Panc1 (cell line): ENCODE results near the gene ADGB.

ENCODE experiments used
- POLR2AphosphoS5 ChIP-seq: IDR thresholded peaks from 2 replicates; pipeline ENCODE4 v1.6.1; 2012; ENCODE audit warnings: mild to moderate bottlenecking, low read depth, low read length, moderate library complexity
- SIN3A ChIP-seq: IDR thresholded peaks from 2 replicates; pipeline ENCODE4 v1.6.1; 2012; ENCODE audit warnings: low read depth, mild to moderate bottlenecking, low read length, moderate library complexity, borderline replicate concordance; ENCODE audit not compliant: insufficient read depth
- TF ChIP-seq, protein P1 (sequence below): fragments of 450-650 bp; IDR thresholded peaks from 2 replicates; pipeline ENCODE4 v1.5.1; 2017; ENCODE audit warnings: mild to moderate bottlenecking
- TF ChIP-seq, protein P2 (sequence below), 2 experiments: IDR thresholded peaks; 2 replicates each; pipeline ENCODE4 v1.6.1; 2011 to 2012; ENCODE audit warnings: low read depth in 2 of 2, control low read depth in 1 of 2, low read length in 1 of 2, mild to moderate bottlenecking in 1 of 2, moderate library complexity in 1 of 2; ENCODE audit not compliant: insufficient read depth in 1 of 2

DNA sequence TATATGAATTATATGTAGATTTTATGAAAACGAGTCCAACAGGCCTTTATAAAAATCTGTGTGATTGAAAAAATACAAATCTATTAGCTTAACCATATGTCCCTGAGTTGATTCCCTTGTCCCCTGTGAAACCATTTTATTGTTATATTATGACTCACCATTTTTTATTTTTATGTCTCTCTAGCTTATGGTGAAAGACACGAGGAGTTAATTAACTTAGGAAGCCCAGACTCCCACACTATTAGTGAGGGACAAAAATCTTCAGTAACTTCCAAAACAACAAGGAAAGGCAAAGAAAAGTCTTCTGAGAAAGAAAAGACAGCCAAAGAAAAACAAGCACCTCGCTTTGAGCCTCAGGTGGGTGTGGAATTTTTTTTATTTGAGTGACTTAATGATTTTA lies 183.1 kb downstream of the ADGB start:
- TF ChIP-seq, protein P1, sequence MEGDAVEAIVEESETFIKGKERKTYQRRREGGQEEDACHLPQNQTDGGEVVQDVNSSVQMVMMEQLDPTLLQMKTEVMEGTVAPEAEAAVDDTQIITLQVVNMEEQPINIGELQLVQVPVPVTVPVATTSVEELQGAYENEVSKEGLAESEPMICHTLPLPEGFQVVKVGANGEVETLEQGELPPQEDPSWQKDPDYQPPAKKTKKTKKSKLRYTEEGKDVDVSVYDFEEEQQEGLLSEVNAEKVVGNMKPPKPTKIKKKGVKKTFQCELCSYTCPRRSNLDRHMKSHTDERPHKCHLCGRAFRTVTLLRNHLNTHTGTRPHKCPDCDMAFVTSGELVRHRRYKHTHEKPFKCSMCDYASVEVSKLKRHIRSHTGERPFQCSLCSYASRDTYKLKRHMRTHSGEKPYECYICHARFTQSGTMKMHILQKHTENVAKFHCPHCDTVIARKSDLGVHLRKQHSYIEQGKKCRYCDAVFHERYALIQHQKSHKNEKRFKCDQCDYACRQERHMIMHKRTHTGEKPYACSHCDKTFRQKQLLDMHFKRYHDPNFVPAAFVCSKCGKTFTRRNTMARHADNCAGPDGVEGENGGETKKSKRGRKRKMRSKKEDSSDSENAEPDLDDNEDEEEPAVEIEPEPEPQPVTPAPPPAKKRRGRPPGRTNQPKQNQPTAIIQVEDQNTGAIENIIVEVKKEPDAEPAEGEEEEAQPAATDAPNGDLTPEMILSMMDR = no peak
- TF ChIP-seq POLR2AphosphoS5 = no peak
- no peak for TF ChIP-seq SIN3A
- TF ChIP-seq, protein P2, sequence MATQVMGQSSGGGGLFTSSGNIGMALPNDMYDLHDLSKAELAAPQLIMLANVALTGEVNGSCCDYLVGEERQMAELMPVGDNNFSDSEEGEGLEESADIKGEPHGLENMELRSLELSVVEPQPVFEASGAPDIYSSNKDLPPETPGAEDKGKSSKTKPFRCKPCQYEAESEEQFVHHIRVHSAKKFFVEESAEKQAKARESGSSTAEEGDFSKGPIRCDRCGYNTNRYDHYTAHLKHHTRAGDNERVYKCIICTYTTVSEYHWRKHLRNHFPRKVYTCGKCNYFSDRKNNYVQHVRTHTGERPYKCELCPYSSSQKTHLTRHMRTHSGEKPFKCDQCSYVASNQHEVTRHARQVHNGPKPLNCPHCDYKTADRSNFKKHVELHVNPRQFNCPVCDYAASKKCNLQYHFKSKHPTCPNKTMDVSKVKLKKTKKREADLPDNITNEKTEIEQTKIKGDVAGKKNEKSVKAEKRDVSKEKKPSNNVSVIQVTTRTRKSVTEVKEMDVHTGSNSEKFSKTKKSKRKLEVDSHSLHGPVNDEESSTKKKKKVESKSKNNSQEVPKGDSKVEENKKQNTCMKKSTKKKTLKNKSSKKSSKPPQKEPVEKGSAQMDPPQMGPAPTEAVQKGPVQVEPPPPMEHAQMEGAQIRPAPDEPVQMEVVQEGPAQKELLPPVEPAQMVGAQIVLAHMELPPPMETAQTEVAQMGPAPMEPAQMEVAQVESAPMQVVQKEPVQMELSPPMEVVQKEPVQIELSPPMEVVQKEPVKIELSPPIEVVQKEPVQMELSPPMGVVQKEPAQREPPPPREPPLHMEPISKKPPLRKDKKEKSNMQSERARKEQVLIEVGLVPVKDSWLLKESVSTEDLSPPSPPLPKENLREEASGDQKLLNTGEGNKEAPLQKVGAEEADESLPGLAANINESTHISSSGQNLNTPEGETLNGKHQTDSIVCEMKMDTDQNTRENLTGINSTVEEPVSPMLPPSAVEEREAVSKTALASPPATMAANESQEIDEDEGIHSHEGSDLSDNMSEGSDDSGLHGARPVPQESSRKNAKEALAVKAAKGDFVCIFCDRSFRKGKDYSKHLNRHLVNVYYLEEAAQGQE (IDR thresholded peaks at IDR 0.05; ENCODE audit: insufficient read depth in 1 of 2, low read depth in 2 of 2, low read length in 1 of 2) = no peak
